Measurements from ENCODE around the gene CKLF. TPM values are rescaled to one million over a fixed set of nuclear protein-coding genes. Genes with fewer than 3 reads are reported as not detected.

The CKLF gene
- total RNA-seq, 4 donors from 2014 or later = 31.8 to 75.4 (median 35.6) TPM

DNA sequence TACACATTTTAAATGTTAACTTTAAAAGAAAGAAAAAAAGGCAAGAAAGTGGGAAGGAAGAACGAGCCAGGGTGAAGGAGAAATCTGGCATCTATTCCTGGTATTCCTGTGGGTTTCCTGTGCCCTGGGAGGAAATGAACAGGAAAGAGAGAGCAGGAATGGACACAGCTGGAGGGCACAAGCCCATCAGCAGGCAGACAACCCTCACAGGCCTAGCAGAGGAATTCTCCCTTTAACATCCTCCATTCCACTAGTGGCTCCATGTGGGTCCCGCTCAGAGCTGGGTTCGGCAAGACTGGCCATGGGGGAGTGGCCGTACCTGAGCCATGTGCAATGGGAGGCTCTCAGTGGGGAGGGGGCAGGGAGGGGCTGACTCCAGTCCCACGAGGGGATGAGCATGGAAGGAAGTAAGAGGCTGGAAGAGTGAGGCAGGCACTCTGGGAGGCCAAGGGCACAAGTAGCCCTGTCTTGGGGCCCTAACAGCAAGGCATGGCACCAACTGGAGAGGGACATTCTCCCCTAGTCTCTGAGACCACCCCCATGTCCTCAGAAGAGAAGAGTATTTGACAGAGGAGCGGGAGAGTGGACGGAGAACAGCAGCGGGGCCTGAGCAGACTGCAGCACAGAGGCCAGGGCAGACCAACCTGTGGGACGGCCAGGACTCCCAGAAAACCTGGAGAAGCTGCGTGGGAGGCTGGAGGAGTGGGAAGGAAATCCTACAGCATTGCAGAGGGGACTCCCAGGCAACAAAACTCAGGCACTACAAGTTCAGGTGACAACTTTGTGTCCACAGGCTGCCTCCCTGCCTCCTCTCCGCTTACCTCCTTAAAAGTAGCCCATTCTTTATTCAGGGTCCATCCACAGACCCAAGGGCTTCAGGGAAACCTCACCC lies 32.6 kb upstream of the CKLF start:
- peaks cover 15 to 89% (median 73%) of the 10 kb centered on the region in 4 donors for H3K4me1 ChIP-seq
- no peaks in the 10 kb centered on the region for H3K27me3 ChIP-seq
- H3K4me3 ChIP-seq = no peak overlapping the region
- H3K27ac ChIP-seq = peak overlapping the region; percentile 55 to 99 (median 85)
- TF ChIP-seq EP300 (IDR thresholded peaks at IDR 0.05) = no peak
- TF ChIP-seq POLR2A (IDR thresholded peaks at IDR 0.05) = no peak
- TF ChIP-seq, protein P1, sequence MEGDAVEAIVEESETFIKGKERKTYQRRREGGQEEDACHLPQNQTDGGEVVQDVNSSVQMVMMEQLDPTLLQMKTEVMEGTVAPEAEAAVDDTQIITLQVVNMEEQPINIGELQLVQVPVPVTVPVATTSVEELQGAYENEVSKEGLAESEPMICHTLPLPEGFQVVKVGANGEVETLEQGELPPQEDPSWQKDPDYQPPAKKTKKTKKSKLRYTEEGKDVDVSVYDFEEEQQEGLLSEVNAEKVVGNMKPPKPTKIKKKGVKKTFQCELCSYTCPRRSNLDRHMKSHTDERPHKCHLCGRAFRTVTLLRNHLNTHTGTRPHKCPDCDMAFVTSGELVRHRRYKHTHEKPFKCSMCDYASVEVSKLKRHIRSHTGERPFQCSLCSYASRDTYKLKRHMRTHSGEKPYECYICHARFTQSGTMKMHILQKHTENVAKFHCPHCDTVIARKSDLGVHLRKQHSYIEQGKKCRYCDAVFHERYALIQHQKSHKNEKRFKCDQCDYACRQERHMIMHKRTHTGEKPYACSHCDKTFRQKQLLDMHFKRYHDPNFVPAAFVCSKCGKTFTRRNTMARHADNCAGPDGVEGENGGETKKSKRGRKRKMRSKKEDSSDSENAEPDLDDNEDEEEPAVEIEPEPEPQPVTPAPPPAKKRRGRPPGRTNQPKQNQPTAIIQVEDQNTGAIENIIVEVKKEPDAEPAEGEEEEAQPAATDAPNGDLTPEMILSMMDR (IDR thresholded peaks at IDR 0.05) = no peak
- no peak for DNase-seq (ENCODE audit: low spot score in 2 of 2)
- H3K36me3 ChIP-seq = peaks cover 0 to 5% (median 0%) of the 10 kb centered on the region in 3 donors
- H3K9me3 ChIP-seq = no peaks in the 10 kb centered on the region
- 82 to 85% methylated on average over 11 of the region's 11 CpGs for WGBS, 2 donors

DNA sequence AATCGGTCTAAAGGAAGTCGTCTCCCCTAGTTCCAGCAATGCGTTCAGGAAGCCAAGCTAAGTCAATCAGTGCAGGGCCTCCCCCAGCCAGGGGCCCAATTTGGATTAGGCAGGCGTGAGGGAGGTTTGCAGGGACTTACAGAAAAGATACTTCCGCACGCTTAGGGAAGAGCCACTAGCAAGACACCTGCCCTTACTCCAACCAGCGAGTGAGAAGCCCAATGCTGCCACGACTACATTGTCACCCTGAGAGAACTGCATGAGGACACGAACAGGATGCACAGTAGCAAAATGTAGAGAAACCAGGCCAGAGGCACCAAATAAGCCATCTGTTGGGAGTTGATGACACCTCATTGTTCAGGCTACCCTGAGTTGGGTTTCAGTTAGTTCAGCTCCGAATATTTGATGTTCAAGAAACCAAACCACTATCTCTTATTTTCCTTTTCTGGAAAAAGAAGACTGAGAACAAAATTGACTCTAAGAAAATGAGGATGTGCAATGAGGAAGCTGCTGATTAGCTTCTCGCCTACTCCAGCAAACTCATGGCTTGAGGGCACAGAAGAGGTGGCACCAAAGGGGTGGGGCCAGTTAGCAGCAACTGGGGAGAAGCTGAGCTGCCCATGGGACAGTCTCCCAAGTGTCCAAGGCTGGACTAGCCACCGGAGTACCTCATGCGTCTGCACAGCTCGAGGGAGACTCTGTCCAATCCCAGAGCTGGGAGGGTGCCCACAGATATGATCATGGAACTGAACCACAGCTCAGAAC lies 31.8 kb upstream of the CKLF start:
- H3K27ac ChIP-seq = peak overlapping the region in 3 of 4 donors; percentile 75 to 99 (median 98)

DNA sequence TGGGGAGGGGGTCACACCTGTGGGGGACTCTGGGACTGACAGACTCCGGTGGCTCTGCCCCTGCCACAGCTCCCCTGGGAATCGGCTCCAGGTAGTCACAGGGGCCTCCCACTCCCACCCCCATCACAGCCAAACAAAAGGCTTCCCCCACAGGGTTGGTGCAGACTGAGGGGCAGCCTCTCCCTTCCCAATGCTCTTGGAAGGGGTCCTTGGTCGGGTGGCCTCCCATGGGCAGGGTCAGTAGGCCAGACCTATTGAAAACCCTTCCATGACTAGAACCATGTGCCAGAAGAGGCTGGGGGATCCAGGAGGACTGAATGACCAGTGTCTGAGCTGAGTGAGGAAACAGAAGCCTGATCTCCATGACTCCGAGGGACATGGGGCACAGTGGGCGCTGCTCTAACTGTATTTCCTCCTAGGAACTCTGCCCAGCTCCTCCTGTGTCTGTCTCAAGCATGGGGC lies 31.1 kb upstream of the CKLF start:
- no peaks in the 10 kb centered on the region for H3K9me3 ChIP-seq
- H3K4me3 ChIP-seq = no peak overlapping the region
- WGBS, 2 donors = 83 to 85% methylated on average over 5 of the region's 5 CpGs
- peaks cover 0 to 20% (median 0%) of the 10 kb centered on the region in 3 donors for H3K36me3 ChIP-seq
- no peak for DNase-seq (ENCODE audit: low spot score in 2 of 2)
- H3K27me3 ChIP-seq = no peaks in the 10 kb centered on the region
- TF ChIP-seq POLR2A (IDR thresholded peaks at IDR 0.05) (no peak), EP300 (IDR thresholded peaks at IDR 0.05) (no peak)
- TF ChIP-seq, protein P1 (IDR thresholded peaks at IDR 0.05) = no peak
- peak overlapping the region in 3 of 4 donors; percentile 63 to 99 (median 75) for H3K27ac ChIP-seq
- peaks cover 11 to 77% (median 64%) of the 10 kb centered on the region in 4 donors for H3K4me1 ChIP-seq

More for the DNA sequence above, 31.8 kb upstream of the CKLF start:
- peaks cover 0 to 13% (median 0%) of the 10 kb centered on the region in 3 donors for H3K36me3 ChIP-seq
- no peak overlapping the region for H3K4me3 ChIP-seq
- DNase-seq (ENCODE audit: low spot score in 2 of 2) = no peak
- no peaks in the 10 kb centered on the region for H3K27me3 ChIP-seq
- peaks cover 15 to 84% (median 71%) of the 10 kb centered on the region in 4 donors for H3K4me1 ChIP-seq
- no peaks in the 10 kb centered on the region for H3K9me3 ChIP-seq
- TF ChIP-seq, protein P1 (IDR thresholded peaks at IDR 0.05) = no peak
- TF ChIP-seq EP300 (IDR thresholded peaks at IDR 0.05) (peak in 1 of 2 donors; percentile 50), POLR2A (IDR thresholded peaks at IDR 0.05) (no peak)
- 77 to 80% methylated on average over 14 of the region's 14 CpGs for WGBS, 2 donors

DNA sequence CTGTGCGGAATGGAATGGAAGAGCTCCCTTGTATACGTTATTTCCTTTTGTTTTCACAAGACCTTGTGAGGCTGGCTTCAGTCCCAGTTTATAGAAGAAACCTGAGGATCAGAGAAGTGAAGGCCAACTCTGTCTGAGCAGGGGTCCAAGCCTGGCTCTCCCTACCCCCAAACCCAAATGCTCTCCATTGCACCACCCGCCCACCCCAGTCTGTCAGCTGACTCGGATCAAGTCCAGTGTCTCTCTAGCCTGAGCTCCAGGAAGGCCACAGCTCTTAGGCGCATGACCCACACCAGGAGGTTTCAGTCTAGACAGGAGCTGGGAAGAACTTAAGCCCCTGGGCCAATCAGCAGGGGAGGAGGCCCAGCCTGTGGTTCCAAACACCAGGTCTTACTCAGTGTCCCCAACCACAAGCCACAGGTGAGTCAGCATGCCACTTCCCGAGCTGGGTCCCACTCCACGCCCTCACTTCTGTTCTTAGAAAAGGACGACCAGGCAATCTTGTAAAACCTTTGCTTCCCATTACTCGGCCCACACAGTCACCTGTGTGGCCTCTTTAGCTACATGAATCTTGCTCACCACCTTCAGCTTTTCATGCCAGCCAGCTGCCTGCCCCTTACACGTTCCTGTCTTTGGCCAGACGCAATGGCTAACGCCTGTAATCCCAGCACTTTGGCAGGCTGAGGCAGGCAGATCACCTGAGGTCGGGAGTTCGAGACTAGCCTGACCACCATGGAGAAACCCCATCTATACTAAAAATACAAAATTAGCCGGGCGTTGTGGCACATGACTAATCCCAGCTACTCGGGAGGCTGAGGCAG lies 30.2 kb upstream of the CKLF start:
- peak overlapping the region in 3 of 4 donors; percentile 63 to 99 (median 75) for H3K27ac ChIP-seq
- H3K4me1 ChIP-seq = peaks cover 8 to 72% (median 58%) of the 10 kb centered on the region in 4 donors
- peaks cover 0 to 29% (median 0%) of the 10 kb centered on the region in 3 donors for H3K36me3 ChIP-seq
- no peak overlapping the region for H3K4me3 ChIP-seq
- H3K9me3 ChIP-seq = no peaks in the 10 kb centered on the region
- DNase-seq (ENCODE audit: low spot score in 2 of 2) = no peak
- TF ChIP-seq POLR2A (IDR thresholded peaks at IDR 0.05) = no peak
- no peak for TF ChIP-seq EP300 (IDR thresholded peaks at IDR 0.05)
- TF ChIP-seq, protein P1 (IDR thresholded peaks at IDR 0.05) = no peak
- 82 to 84% methylated on average over 17 of the region's 17 CpGs for WGBS, 2 donors
- H3K27me3 ChIP-seq = no peaks in the 10 kb centered on the region
